NT2/D1 (cell line): ENCODE results near the gene REV1.

Experiments used
- DNase-seq: peaks from one replicate; pipeline ENCODE4 v3.0.0-alpha.2; 2011; ENCODE audit warnings: low read depth, low spot score
- H3K27me3 ChIP-seq: 2 replicates; pipeline ENCODE4 v1.6.0; 2011; ENCODE audit warnings: mild to moderate bottlenecking; ENCODE audit not compliant: insufficient read length, insufficient read depth
- H3K36me3 ChIP-seq: 2 replicates; pipeline ENCODE4 v1.6.1; 2011; ENCODE audit warnings: mild to moderate bottlenecking, low read length, mixed read lengths; ENCODE audit not compliant: insufficient read depth, insufficient read length
- H3K4me1 ChIP-seq: 2 replicates; pipeline ENCODE4 v1.5.1; 2011; ENCODE audit not compliant: insufficient read depth, insufficient read length
- H3K4me3 ChIP-seq: 2 replicates; pipeline ENCODE4 v1.5.1; 2011; ENCODE audit warnings: low read depth; ENCODE audit not compliant: insufficient read length
- H3K9ac ChIP-seq: 2 replicates; pipeline ENCODE4 v1.6.0; 2011; ENCODE audit warnings: low read depth; ENCODE audit not compliant: insufficient read length
- H3K9me3 ChIP-seq: 2 replicates; pipeline ENCODE4 v1.5.1; 2011; ENCODE audit warnings: mild to moderate bottlenecking, low read length; ENCODE audit not compliant: insufficient read depth
- SUZ12 ChIP-seq: IDR thresholded peaks from 2 replicates; pipeline ENCODE4 v1.6.1; 2011; ENCODE audit not compliant: insufficient read length, insufficient read depth; ENCODE audit errors: extremely low read depth
- YY1 ChIP-seq: IDR thresholded peaks from 2 replicates; pipeline ENCODE4 v1.6.1; 2011; ENCODE audit not compliant: insufficient read length, insufficient read depth
- ZNF274 ChIP-seq: IDR thresholded peaks from 2 replicates; pipeline ENCODE4 v1.6.1; 2011; ENCODE audit warnings: mild to moderate bottlenecking, low read depth, low read length

Gene REV1

GRCh38 chr2:99469394-99469793, 20.4 kb downstream of the REV1 start:
- H3K4me3 ChIP-seq, result no peak overlapping the region
- no peak for DNase-seq
- no peak for TF ChIP-seq SUZ12
- TF ChIP-seq YY1, result no peak
- TF ChIP-seq ZNF274, result no peak
- no peaks in the 10 kb centered on the region for H3K4me1 ChIP-seq
- no peaks in the 10 kb centered on the region for H3K27me3 ChIP-seq
- H3K36me3 ChIP-seq, result peaks cover 5% of the 10 kb centered on the region
- H3K9me3 ChIP-seq, result peaks cover 12% of the 10 kb centered on the region
- no peak overlapping the region for H3K9ac ChIP-seq

- H3K27me3 ChIP-seq, result no peaks in the 10 kb centered on the region
- no peak overlapping the region for H3K4me3 ChIP-seq
- H3K9ac ChIP-seq, result no peak overlapping the region
- DNase-seq, result no peak
- no peak for TF ChIP-seq SUZ12
- no peak for TF ChIP-seq YY1
- TF ChIP-seq ZNF274, result no peak
- H3K9me3 ChIP-seq, result peaks cover 12% of the 10 kb centered on the region
- no peaks in the 10 kb centered on the region for H3K4me1 ChIP-seq
- H3K36me3 ChIP-seq, result peaks cover 7% of the 10 kb centered on the region
These were observed 21.7 kb downstream of the REV1 start for GRCh38 chr2:99468155-99468554.

GRCh38 chr2:99467390-99467789, 22.4 kb downstream of the REV1 start:
- Histone ChIP-seq H3K27me3 (no peaks in the 10 kb centered on the region), H3K4me3 (no peak overlapping the region), H3K9ac (no peak overlapping the region), H3K4me1 (no peaks in the 10 kb centered on the region), H3K9me3 (peaks cover 12% of the 10 kb centered on the region), H3K36me3 (peaks cover 10% of the 10 kb centered on the region)
- TF ChIP-seq YY1 (no peak), ZNF274 (no peak)
- no peak for DNase-seq

- Histone ChIP-seq H3K9ac (no peak overlapping the region), H3K9me3 (no peaks in the 10 kb centered on the region), H3K27me3 (no peaks in the 10 kb centered on the region), H3K4me1 (no peaks in the 10 kb centered on the region), H3K36me3 (peaks cover 45% of the 10 kb centered on the region), H3K4me3 (no peak overlapping the region)
- TF ChIP-seq YY1 (no peak), SUZ12 (no peak), ZNF274 (no peak)
- DNase-seq, result no peak
These were observed 27.9 kb downstream of the REV1 start for GRCh38 chr2:99461828-99462483.

- no peak for TF ChIP-seq ZNF274
- no peak for TF ChIP-seq SUZ12
- no peak for TF ChIP-seq YY1
- H3K9ac ChIP-seq, result no peak overlapping the region
- H3K27me3 ChIP-seq, result no peaks in the 10 kb centered on the region
- no peak for DNase-seq
- peaks cover 69% of the 10 kb centered on the region for H3K36me3 ChIP-seq
- H3K4me1 ChIP-seq, result no peaks in the 10 kb centered on the region
- H3K4me3 ChIP-seq, result no peak overlapping the region
- H3K9me3 ChIP-seq, result no peaks in the 10 kb centered on the region
These were observed 31.3 kb downstream of the REV1 start for GRCh38 chr2:99458529-99458928.

- peaks cover 53% of the 10 kb centered on the region for H3K36me3 ChIP-seq
These were observed 38.1 kb downstream of the REV1 start for GRCh38 chr2:99451686-99452085.

GRCh38 chr2:99451280-99451679, 38.5 kb downstream of the REV1 start:
- DNase-seq, result no peak
- TF ChIP-seq ZNF274 (no peak), YY1 (no peak), SUZ12 (no peak)
- Histone ChIP-seq H3K4me3 (no peak overlapping the region), H3K9me3 (no peaks in the 10 kb centered on the region), H3K9ac (no peak overlapping the region), H3K36me3 (peaks cover 50% of the 10 kb centered on the region), H3K4me1 (no peaks in the 10 kb centered on the region), H3K27me3 (no peaks in the 10 kb centered on the region)

More at GRCh38 chr2:99451686-99452085, 38.1 kb downstream of the REV1 start:
- H3K9me3 ChIP-seq, result no peaks in the 10 kb centered on the region
- H3K4me3 ChIP-seq, result no peak overlapping the region
- TF ChIP-seq YY1 (no peak), SUZ12 (no peak), ZNF274 (no peak)
- no peak for DNase-seq
- no peak overlapping the region for H3K9ac ChIP-seq
- no peaks in the 10 kb centered on the region for H3K4me1 ChIP-seq
- no peaks in the 10 kb centered on the region for H3K27me3 ChIP-seq
